Glutamatergic neuron (in vitro differentiated cells): ENCODE measurements around the gene KDM1B. TPM values are rescaled to one million over a fixed set of nuclear protein-coding genes. Genes with fewer than 3 reads are reported as not detected.

Source experiments
- DNase-seq: peaks from one replicate; pipeline ENCODE4 v3.0.0; 2022
- H3K27ac Mint-ChIP-seq: one replicate; pipeline ENCODE4 v1.8.0; 2020; ENCODE audit warnings: mild to moderate bottlenecking, mixed read lengths, inconsistent platforms; ENCODE audit not compliant: unreplicated experiment
- H3K27me3 Mint-ChIP-seq: one replicate; pipeline ENCODE4 v1.8.0; 2020; ENCODE audit warnings: mild to moderate bottlenecking, moderate library complexity, mixed read lengths, inconsistent platforms; ENCODE audit not compliant: unreplicated experiment
- H3K36me3 Mint-ChIP-seq: one replicate; pipeline ENCODE4 v1.8.0; 2020; ENCODE audit warnings: mild to moderate bottlenecking, mixed read lengths, inconsistent platforms; ENCODE audit not compliant: unreplicated experiment
- H3K4me1 Mint-ChIP-seq: one replicate; pipeline ENCODE4 v1.8.0; 2020; ENCODE audit warnings: mild to moderate bottlenecking, low read depth, mixed read lengths, inconsistent platforms; ENCODE audit not compliant: unreplicated experiment
- H3K4me3 Mint-ChIP-seq: one replicate; pipeline ENCODE4 v1.8.0; 2020; ENCODE audit warnings: mild to moderate bottlenecking, mixed read lengths, inconsistent platforms; ENCODE audit not compliant: unreplicated experiment
- H3K9me3 Mint-ChIP-seq: one replicate; pipeline ENCODE4 v1.8.0; 2020; ENCODE audit warnings: mild to moderate bottlenecking, moderate library complexity, mixed read lengths, inconsistent platforms; ENCODE audit not compliant: unreplicated experiment
- CTCF ChIP-seq: fragments of 200-600 bp; sonication (generic); IDR thresholded peaks from one replicate; pipeline ENCODE4 v1.5.0; 2021; ENCODE audit not compliant: partially characterized antibody, unreplicated experiment
- total RNA-seq: library from RNA; stranded (reverse); fragmentation: NEBNext Ultra II Directional; extraction: Animal tissue kit (Norgen Biotek cat#: 25700); gene quantifications from one replicate; pipeline ENCODE4 v1.2.1, GENCODE V29; 2021; ENCODE audit not compliant: unreplicated experiment

KDM1B gene
- total RNA-seq, 1 donor from 2014 or later: 21.1 TPM

DNA sequence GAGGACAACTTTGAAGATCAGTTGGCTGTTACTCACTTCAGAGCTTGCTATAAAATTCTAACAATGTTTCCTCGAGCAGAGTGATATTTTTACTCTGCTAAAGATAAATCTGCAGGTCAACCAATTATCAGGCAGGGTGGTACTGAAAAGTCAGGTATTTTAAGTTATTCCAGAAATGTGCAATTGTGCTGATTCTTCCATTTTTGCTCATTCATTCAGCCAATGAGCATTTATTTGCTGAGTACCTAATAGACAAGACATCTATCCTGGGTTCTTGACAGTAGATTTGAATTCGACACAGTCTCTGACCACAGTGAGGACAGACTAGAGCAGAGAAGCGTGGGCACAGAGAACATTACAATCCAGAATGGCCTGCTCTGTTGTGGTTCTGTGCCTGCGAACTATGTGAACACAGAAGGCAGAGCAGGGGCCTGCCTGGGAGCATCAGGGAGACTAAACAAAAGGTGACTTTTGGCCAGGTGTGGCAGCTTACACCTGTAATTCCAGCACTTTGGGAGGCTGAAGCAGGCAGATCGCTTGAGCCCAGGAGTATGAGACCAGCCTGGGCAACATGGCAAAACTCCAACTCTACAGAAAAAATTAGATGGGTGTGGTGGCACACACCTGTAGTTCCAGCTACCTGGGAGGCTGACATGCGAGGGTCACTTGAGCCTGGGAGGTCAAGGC lies 15.1 kb upstream of the KDM1B start:
- H3K9me3 Mint-ChIP-seq: no peaks in the 10 kb centered on the region
- no peaks in the 10 kb centered on the region for H3K4me1 Mint-ChIP-seq
- no peaks in the 10 kb centered on the region for H3K36me3 Mint-ChIP-seq
- H3K4me3 Mint-ChIP-seq: no peak overlapping the region
- TF ChIP-seq CTCF: no peak
- H3K27ac Mint-ChIP-seq: no peak overlapping the region
- DNase-seq: no peak
- no peaks in the 10 kb centered on the region for H3K27me3 Mint-ChIP-seq

GRCh38 chr6:18141805-18142590 lies 13.2 kb upstream of the KDM1B start:
- no peak for TF ChIP-seq CTCF
- Mint-ChIP-seq H3K4me3 (no peak overlapping the region), H3K27ac (no peak overlapping the region), H3K9me3 (no peaks in the 10 kb centered on the region), H3K36me3 (no peaks in the 10 kb centered on the region), H3K27me3 (no peaks in the 10 kb centered on the region), H3K4me1 (no peaks in the 10 kb centered on the region)
- DNase-seq: no peak

DNA sequence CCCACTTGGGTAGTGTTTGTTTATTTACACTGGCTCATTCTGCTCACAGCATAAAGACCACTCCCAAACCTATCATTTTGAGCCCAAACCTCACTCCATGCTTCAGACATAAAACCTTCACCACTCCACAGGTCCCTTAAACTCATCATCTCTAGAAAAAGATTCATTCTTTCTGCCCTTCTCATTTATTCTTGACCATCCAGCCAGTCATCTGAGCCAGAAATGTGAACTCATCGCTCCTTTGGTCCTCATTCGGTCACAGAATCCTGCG lies 12.7 kb upstream of the KDM1B start:
- no peak for TF ChIP-seq CTCF
- Mint-ChIP-seq H3K4me1 (no peaks in the 10 kb centered on the region), H3K36me3 (no peaks in the 10 kb centered on the region), H3K4me3 (no peak overlapping the region), H3K9me3 (no peaks in the 10 kb centered on the region), H3K27me3 (no peaks in the 10 kb centered on the region), H3K27ac (no peak overlapping the region)
- DNase-seq: no peak

- H3K9me3 Mint-ChIP-seq: no peaks in the 10 kb centered on the region
- no peaks in the 10 kb centered on the region for H3K36me3 Mint-ChIP-seq
- DNase-seq: no peak
- no peaks in the 10 kb centered on the region for H3K27me3 Mint-ChIP-seq
- H3K27ac Mint-ChIP-seq: no peak overlapping the region
- no peak for TF ChIP-seq CTCF
- H3K4me3 Mint-ChIP-seq: no peak overlapping the region
- H3K4me1 Mint-ChIP-seq: no peaks in the 10 kb centered on the region
Observed at GRCh38 chr6:18147160-18147559, 8.1 kb upstream of the KDM1B start.

DNA sequence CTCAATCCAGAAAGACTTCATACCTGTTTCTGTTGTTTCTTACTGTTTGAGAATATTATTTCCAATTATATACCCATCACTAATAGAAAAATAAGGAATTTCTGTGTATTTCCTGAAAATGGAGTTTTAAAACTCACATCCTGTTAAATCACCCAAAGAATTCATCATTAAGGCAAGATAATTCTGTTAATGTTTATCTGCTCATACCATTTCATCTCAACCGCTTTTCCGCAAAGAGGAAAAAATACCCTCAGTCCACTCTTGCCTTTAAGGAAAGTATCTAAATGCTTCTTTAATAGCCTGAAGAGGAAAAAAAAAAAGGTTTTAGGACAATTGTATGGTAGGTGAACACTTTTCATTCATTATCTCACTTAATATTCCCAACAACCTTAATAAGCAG lies 7.6 kb upstream of the KDM1B start:
- Mint-ChIP-seq H3K4me1 (peaks cover 2% of the 10 kb centered on the region), H3K9me3 (no peaks in the 10 kb centered on the region), H3K27me3 (no peaks in the 10 kb centered on the region), H3K4me3 (no peak overlapping the region), H3K36me3 (no peaks in the 10 kb centered on the region), H3K27ac (no peak overlapping the region)
- no peak for DNase-seq
- no peak for TF ChIP-seq CTCF
